Central memory CD4-positive, alpha-beta T cell (primary cell): ENCODE results near the gene ZNF367.
"Not testable (repeated sequence)": the region's sequence is repeated elsewhere in the genome, so short reads cannot be mapped to it uniquely, and the experiment has no call there.

Source experiments
- DNase-seq: peaks from one replicate; pipeline ENCODE4 v3.0.0; 2022

Gene ZNF367

DNA sequence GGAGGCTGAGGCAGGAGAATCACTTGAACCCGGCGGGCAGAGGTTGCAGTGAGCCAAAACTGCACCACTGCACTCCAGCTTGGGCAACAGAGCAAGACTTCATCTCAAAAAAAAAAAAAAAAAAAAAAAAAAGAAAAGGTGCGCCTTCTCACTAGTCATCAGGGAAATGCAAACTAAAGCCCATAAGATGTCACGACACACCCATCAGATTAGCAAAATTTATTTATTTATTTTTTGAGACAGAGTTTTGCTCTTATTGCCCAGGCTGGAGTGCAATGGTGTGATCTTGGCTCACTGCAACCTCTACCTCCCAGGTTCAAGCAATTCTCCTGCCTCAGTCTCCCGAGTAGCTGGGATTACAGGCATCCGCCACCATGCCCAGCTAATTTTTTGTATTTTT, 57.6 kb downstream of the ZNF367 start:
- not testable (repeated sequence) for DNase-seq

DNA sequence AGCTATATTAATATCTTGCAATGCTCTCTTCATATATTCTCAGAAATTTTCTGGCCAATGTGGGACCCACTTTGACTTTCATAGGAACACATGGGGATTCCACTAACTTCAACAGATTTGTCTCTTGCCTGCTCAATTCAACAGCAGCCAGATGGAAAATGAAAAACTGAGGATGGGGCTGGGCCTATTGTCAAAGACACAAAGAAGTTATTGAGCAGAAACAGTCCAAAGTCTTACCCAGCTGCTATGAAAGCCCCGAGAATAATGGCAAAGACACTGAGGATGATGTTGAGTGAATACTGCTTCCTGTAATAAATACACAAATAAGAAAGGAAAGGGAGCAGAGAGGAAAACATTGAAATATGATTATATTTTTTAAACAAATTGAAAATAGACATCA, 67.3 kb downstream of the ZNF367 start:
- no peak for DNase-seq

DNA sequence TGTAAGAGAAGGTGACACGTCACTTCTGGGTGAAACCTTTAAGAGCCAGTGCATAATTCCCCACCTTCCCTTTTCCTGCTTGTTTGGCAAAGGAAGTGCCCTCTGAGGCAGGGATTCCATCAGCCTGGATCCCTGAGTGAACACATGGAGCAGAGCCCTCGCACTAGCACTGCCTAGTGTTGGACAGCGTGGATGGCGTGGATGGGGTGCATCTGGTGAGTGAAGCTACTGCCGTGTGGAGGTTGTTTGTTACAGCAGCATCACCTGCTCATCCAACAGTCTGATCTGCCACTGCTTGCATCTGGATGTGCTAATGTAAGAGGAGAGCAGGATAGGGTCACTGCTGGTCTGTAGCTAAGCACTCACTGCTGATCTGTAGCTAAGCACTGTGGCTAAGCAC, 69.9 kb downstream of the ZNF367 start:
- no peak for DNase-seq

DNA sequence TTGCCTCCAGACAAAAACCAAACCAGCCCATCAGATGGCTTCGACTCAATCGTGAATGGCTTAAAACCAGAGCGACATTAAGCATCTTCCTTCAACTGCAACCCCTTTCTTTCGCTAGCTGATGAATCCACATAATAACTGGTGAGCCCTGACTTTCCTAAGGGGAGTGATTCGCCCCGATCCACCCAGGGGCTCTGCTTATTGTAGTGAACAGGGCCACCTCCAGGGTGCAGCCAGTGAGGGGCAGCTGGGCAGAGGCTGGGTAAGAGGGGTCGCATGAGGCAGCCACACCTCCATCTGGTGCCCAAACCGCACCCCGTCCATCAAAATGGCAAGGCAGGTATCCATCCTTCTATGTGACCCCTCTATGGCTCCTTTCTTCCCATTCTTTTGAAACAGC, 72.6 kb downstream of the ZNF367 start:
- DNase-seq: no peak

DNA sequence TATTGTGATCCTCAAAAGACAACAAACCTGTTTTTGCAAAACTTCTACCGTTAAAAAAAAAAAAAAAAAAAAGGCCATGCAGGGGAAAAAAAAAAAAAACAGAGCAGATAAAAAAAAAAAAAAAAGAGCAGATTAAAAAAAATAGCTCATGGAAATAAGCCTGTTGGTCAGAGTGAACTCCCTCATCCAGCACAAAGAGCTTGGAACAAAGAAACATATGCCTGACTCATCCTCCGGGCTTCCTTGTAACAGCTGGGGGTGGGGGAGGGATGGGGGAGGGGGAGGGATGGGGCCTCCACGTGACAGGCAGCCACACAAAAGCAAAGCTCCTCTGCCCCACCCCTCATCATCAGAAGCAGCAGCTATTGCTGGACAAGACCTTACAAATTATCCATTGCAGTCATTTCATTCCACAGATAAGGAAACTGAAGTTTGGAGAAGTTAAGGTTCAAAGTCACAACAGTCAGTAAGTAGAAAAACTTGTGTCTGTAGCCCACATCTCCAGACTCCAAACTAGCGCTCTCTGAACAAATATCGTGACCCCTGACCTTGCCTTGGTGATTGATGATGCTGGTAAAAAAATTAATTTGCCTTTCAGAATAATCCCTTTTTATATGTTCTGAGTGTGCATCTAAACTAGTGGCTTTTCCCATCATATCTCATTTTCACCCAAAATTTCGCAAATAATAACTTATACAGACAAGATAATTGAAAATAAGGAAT, 73.6 kb downstream of the ZNF367 start:
- DNase-seq: no peak

DNA sequence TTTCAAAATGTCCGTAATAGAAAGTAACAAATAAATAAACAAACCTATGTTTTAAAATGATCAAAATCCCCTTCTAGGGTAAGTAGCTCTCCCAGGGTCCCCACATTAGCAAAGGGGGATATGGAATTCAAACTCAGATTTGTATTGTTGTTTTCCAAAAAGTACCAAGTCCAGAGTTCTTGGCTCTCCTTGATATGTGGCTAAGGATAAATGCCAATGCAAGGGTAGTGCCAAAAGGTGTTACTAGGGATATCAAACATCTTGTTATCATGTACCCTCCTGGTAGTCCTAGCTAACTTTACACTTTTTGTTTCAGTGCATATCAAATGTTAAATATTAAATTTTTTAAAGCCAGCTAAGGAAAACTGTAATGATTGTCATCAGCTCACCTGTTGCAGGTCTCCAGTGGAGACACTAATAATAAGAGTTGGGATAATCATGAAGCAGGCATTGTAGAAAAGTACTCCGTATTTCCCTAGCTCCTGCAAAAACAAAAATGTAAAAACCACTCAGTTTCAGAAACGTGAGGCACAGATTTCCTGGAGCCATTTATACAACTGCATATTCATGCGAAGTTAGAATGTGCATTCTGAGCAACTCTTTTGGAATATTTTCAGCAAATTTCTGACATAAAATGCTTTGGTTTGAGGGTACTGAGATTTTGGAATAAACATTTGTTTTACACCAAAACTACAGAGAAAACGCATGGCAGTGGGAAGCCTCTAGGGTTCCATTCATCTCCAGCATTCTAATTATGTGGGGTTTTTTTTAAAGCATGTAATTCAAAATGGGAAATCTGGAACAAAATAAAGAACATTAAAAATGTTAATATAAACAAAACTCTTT, 74.4 kb downstream of the ZNF367 start:
- no peak for DNase-seq

DNA sequence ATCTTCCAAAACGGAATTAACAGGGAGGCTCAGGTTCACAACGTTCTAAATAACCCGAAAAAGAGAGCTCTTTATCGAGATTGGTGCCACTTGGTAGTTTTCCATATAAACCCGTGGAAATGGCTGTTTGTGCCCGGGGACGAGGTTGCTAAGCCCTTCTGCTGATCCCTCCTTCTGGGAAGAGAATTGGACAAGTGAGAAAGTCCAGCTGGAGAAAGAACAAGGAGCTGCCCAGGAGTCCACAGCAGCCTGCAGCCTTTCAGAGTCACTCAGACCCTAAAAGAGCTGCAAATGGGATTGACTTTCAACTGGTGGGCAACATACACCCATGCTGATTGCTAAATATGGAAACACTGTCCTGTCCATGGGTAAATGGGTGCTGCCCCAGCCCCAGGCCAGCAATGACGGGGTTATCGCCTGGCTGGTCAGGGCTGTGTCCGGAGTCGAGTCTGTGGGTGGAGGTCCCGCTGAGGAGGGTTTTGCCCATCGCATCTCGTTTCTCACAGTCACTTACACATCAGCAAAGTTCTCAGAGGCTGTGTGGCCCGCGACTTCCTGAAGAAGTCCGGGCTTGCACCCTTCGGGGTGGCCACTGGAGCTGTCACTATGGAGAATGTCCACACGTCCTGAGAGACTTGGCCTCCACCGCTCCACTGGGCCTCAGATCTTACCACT, 75.5 kb downstream of the ZNF367 start:
- no peak for DNase-seq

DNA sequence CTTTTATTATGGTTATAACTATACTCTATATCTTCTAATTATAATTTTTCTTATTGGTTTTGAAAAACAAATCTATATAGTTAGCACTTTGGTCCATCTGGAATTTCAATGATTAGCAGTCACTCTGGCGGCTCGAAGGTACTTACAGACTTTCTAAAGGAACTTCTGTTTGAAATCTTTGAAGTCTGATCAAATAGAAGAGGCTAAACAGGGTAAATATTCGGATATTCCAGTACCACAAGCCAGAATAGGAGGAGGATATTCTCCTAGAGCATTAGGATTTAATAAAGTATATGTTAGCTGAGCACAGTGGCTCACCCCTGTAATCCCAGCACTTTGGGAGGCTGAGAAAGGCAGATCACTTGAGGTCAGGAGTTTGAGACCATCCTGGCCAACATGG, 77.5 kb downstream of the ZNF367 start:
- DNase-seq: no peak

DNA sequence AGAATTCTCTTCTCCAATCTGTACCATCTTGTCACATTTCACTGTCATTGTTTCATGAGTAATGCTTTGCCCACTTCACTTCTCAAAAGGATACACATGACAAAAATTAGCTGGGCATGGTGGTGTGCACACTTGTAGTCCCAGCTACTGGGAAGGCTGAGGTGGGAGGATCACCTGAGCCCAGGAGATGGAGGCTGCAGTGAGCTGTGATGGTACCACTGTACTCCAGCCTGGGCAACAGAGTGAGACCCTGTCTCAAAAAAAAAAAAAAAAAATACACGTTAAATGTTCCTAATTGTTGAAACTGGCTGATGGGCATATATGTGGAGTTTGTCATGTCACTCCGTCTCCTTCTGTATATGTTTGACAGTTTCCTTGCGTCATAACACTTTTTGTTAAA, 79.9 kb downstream of the ZNF367 start:
- no peak for DNase-seq
